Neural progenitor cell (in vitro differentiated cells): Measurements from ENCODE around the gene NR1H3. TPM values are rescaled to one million over a fixed set of nuclear protein-coding genes. Genes with fewer than 3 reads are reported as not detected.

Experiments
- DNase-seq: peaks from one replicate; pipeline ENCODE4 v3.0.0-alpha.2; 2016; ENCODE audit warnings: low spot score
- H2AFZ ChIP-seq: fragments of 200-600 bp; sonication (generic); replicated peaks from 2 replicates; pipeline ENCODE4 v1.6.1; 2016; ENCODE audit warnings: antibody characterized with exemption
- H3F3A ChIP-seq: fragments of 200-600 bp; sonication (generic); 2 replicates; pipeline ENCODE4 v1.6.1; 2016; ENCODE audit warnings: antibody characterized with exemption, low read depth
- H3K27ac ChIP-seq: fragments of 200-600 bp; sonication (generic); 2 replicates; pipeline ENCODE4 v1.5.1; 2016; ENCODE audit warnings: mild to moderate bottlenecking
- H3K27me3 ChIP-seq: fragments of 200-600 bp; sonication (generic); 2 replicates; pipeline ENCODE4 v1.6.1; 2016; ENCODE audit warnings: mild to moderate bottlenecking, moderate library complexity
- H3K36me3 ChIP-seq: fragments of 200-600 bp; sonication (generic); 2 replicates; pipeline ENCODE4 v1.5.1; 2016
- H3K4me1 ChIP-seq: fragments of 200-600 bp; sonication (generic); 2 replicates; pipeline ENCODE4 v1.6.1; 2016; ENCODE audit warnings: mixed run types
- H3K4me2 ChIP-seq: fragments of 200-600 bp; sonication (generic); 2 replicates; pipeline ENCODE4 v1.6.1; 2016
- H3K4me3 ChIP-seq: fragments of 200-600 bp; sonication (generic); 2 replicates; pipeline ENCODE4 v1.5.1; 2016
- H3K79me2 ChIP-seq: fragments of 200-600 bp; sonication (generic); 2 replicates; pipeline ENCODE4 v1.6.1; 2016; ENCODE audit warnings: low read depth
- H3K9ac ChIP-seq: fragments of 200-600 bp; sonication (generic); 2 replicates; pipeline ENCODE4 v1.6.1; 2016
- H3K9me3 ChIP-seq: fragments of 200-600 bp; sonication (generic); 2 replicates; pipeline ENCODE4 v1.5.1; 2016; ENCODE audit warnings: low read depth
- H4K20me1 ChIP-seq: fragments of 200-600 bp; sonication (generic); 2 replicates; pipeline ENCODE4 v1.6.1; 2016; ENCODE audit warnings: low read depth
- H3K27ac Mint-ChIP-seq: 3 replicates; pipeline ENCODE4 v1.8.0; 2021; ENCODE audit warnings: mixed read lengths
- H3K27me3 Mint-ChIP-seq: 2 replicates; pipeline ENCODE4 v1.8.0; 2022; ENCODE audit warnings: low read depth, mild to moderate bottlenecking, inconsistent platforms, moderate library complexity, mixed read lengths; ENCODE audit not compliant: insufficient read depth
- H3K36me3 Mint-ChIP-seq: 3 replicates; pipeline ENCODE4 v1.8.0; 2021; ENCODE audit warnings: mixed read lengths
- H3K4me1 Mint-ChIP-seq: 3 replicates; pipeline ENCODE4 v1.8.0; 2021; ENCODE audit warnings: mixed read lengths
- H3K4me3 Mint-ChIP-seq: 3 replicates; pipeline ENCODE4 v1.8.0; 2021; ENCODE audit warnings: mild to moderate bottlenecking, moderate library complexity, mixed read lengths
- H3K9me3 Mint-ChIP-seq: 3 replicates; pipeline ENCODE4 v1.8.0; 2020; ENCODE audit warnings: mixed read lengths
- CTCF ChIP-seq: fragments of 200-600 bp; sonication (generic); IDR thresholded peaks from 2 replicates; pipeline ENCODE4 v1.5.1; 2017; ENCODE audit warnings: antibody characterized with exemption, mild to moderate bottlenecking
- EZH2 ChIP-seq: fragments of 200-600 bp; sonication (generic); IDR thresholded peaks from 2 replicates; pipeline ENCODE4 v1.6.1; 2017; ENCODE audit warnings: antibody characterized with exemption, mild to moderate bottlenecking, moderate library complexity
- EZH2phosphoT487 ChIP-seq: fragments of 200-600 bp; sonication (generic); IDR thresholded peaks from 2 replicates; pipeline ENCODE4 v1.6.1; 2017; ENCODE audit warnings: antibody characterized with exemption
- total RNA-seq: library from RNA; depleted of rRNA; stranded (reverse); fragments of >200 nt; gene quantifications from 2 replicates; pipeline ENCODE4 v1.2.3, GENCODE V29; 2015; ENCODE audit warnings: low replicate concordance

The NR1H3 gene
- total RNA-seq, 1 donor from 2014 or later: 7.5 TPM

- H3K4me2 ChIP-seq: peak overlapping the region; percentile 51
Measured at GRCh38 chr11:47257177-47257516, 649 bp upstream of the NR1H3 start.

GRCh38 chr11:47258317-47258902 lies 614 bp downstream of the NR1H3 start:
- H3K27ac ChIP-seq: no peak overlapping the region

More at GRCh38 chr11:47257177-47257516, 649 bp upstream of the NR1H3 start:
- no peaks in the 10 kb centered on the region for H4K20me1 ChIP-seq
- Mint-ChIP-seq H3K36me3 (peaks cover 3% of the 10 kb centered on the region), H3K4me1 (peaks cover 17% of the 10 kb centered on the region), H3K27ac (no peak overlapping the region), H3K9me3 (no peaks in the 10 kb centered on the region), H3K27me3 (peaks cover 2% of the 10 kb centered on the region), H3K4me3 (peak overlapping the region; percentile 33)
- H3K27me3 ChIP-seq: no peaks in the 10 kb centered on the region
- peak overlapping the region; percentile 51 for H2AFZ ChIP-seq
- TF ChIP-seq EZH2phosphoT487 (no peak), CTCF (no peak), EZH2 (no peak)
- peak overlapping the region; percentile 24 for H3K4me3 ChIP-seq
- H3K27ac ChIP-seq: no peak overlapping the region
- peaks cover 29% of the 10 kb centered on the region for H3K4me1 ChIP-seq
- no peaks in the 10 kb centered on the region for H3K9me3 ChIP-seq
- peaks cover 27% of the 10 kb centered on the region for H3F3A ChIP-seq
- no peaks in the 10 kb centered on the region for H3K79me2 ChIP-seq
- H3K9ac ChIP-seq: no peak overlapping the region
- H3K36me3 ChIP-seq: no peaks in the 10 kb centered on the region
- no peak for DNase-seq

GRCh38 chr11:47259232-47259977 lies 1.6 kb downstream of the NR1H3 start:
- Mint-ChIP-seq H3K4me1 (peaks cover 17% of the 10 kb centered on the region), H3K36me3 (no peaks in the 10 kb centered on the region), H3K27ac (peak overlapping the region; percentile 50), H3K27me3 (no peaks in the 10 kb centered on the region), H3K9me3 (no peaks in the 10 kb centered on the region), H3K4me3 (no peak overlapping the region)
- no peaks in the 10 kb centered on the region for H3K36me3 ChIP-seq
- no peak overlapping the region for H3K9ac ChIP-seq
- TF ChIP-seq EZH2 (no peak), EZH2phosphoT487 (no peak), CTCF (peak; percentile 67)
- no peak overlapping the region for H3K4me2 ChIP-seq
- H3K27me3 ChIP-seq: no peaks in the 10 kb centered on the region
- H3K27ac ChIP-seq: no peak overlapping the region
- no peaks in the 10 kb centered on the region for H4K20me1 ChIP-seq
- H3K79me2 ChIP-seq: no peaks in the 10 kb centered on the region
- peak overlapping the region; percentile 42 for H2AFZ ChIP-seq
- peak; percentile 75 for DNase-seq
- H3K4me1 ChIP-seq: peaks cover 25% of the 10 kb centered on the region
- H3K9me3 ChIP-seq: no peaks in the 10 kb centered on the region
- H3K4me3 ChIP-seq: no peak overlapping the region
- peaks cover 27% of the 10 kb centered on the region for H3F3A ChIP-seq

More at GRCh38 chr11:47258317-47258902, 614 bp downstream of the NR1H3 start:
- Mint-ChIP-seq H3K27me3 (no peaks in the 10 kb centered on the region), H3K4me1 (peaks cover 17% of the 10 kb centered on the region), H3K27ac (peak overlapping the region; percentile 52), H3K4me3 (peak overlapping the region; percentile 24), H3K36me3 (no peaks in the 10 kb centered on the region), H3K9me3 (no peaks in the 10 kb centered on the region)
- no peak for DNase-seq
- H2AFZ ChIP-seq: no peak overlapping the region
- no peaks in the 10 kb centered on the region for H3K27me3 ChIP-seq
- TF ChIP-seq EZH2phosphoT487 (no peak), CTCF (no peak), EZH2 (no peak)
- H3K4me1 ChIP-seq: peaks cover 29% of the 10 kb centered on the region
- H4K20me1 ChIP-seq: no peaks in the 10 kb centered on the region
- no peaks in the 10 kb centered on the region for H3K36me3 ChIP-seq
- H3K4me3 ChIP-seq: peak overlapping the region; percentile 24
- no peaks in the 10 kb centered on the region for H3K9me3 ChIP-seq
- no peaks in the 10 kb centered on the region for H3K79me2 ChIP-seq
- H3K9ac ChIP-seq: no peak overlapping the region
- H3K4me2 ChIP-seq: peak overlapping the region; percentile 51
- H3F3A ChIP-seq: peaks cover 27% of the 10 kb centered on the region
